Measurements from ENCODE around the gene PLEKHG4B. TPM values are rescaled to one million over a fixed set of nuclear protein-coding genes. Genes with fewer than 3 reads are reported as not detected.

Gene PLEKHG4B
- total RNA-seq, 1 experiment from 2014 or later = 0.02 TPM

- ChIA-PET CTCF (no interaction called here), RAD21 (ENCODE audit: low non-redundant PET in 1 of 2, low total read pairs in 2 of 2, uncharacterized antibody in 2 of 2, unreplicated experiment in 2 of 2) (no interaction called here), POLR2A (no interaction called here)
- intact Hi-C loops (cut with micrococcal nuclease) = no loop called here
- Histone ChIP-seq H3K4me1 (ENCODE audit: control insufficient read depth in 1 of 2, insufficient read depth in 2 of 2, low read length in 2 of 2) (peaks cover 5 to 10% of the 10 kb centered on the region in 2 experiments), H3K9ac (ENCODE audit: low read length) (no peak overlapping the region), H3K9me2 (ENCODE audit: insufficient read depth) (no peaks in the 10 kb centered on the region), H3K79me2 (ENCODE audit: insufficient read depth, low read length) (no peaks in the 10 kb centered on the region), H3K27ac (ENCODE audit: low read depth, low read length) (no peak overlapping the region), H3K9me3 (ENCODE audit: control insufficient read depth in 1 of 2, insufficient read depth in 1 of 2, low read depth in 1 of 2, low read length in 2 of 2) (no peaks in the 10 kb centered on the region), H3K4me3 (replicated peaks in 1 of 2; ENCODE audit: low read depth in 1 of 2, low read length in 2 of 2) (no peak overlapping the region), H4K20me1 (ENCODE audit: insufficient read depth) (no peaks in the 10 kb centered on the region), H3K27me3 (ENCODE audit: insufficient read depth, low read length) (no peaks in the 10 kb centered on the region), H2AFZ (ENCODE audit: low read depth, low read length, poor library complexity, severe bottlenecking) (no peak overlapping the region), H3K36me3 (ENCODE audit: control insufficient read depth in 1 of 2, insufficient read depth in 2 of 2, low read length in 2 of 2) (no peaks in the 10 kb centered on the region), H3K4me2 (ENCODE audit: low read length) (no peak overlapping the region)
- DNase-seq (ENCODE audit: low read depth, low spot score) = no peak
- BruUV-seq (replicated peaks) = no TSS peak
- no peak for TF ChIP-seq POLR2AphosphoS5 (IDR thresholded peaks at IDR 0.05; ENCODE audit: low read depth, low read length)
- ATAC-seq = no peak
Measured at GRCh38 chr5:186091-187041, 94.4 kb downstream of the PLEKHG4B start.

- intact Hi-C loops (cut with micrococcal nuclease) = no loop called here
- no peak for DNase-seq (ENCODE audit: low read depth, low spot score)
- TF ChIP-seq EZH2phosphoT487 (IDR thresholded peaks at IDR 0.05; ENCODE audit: borderline replicate concordance) (no peak), CTCF (IDR thresholded peaks at IDR 0.05 in 2 of 3, conservative IDR thresholded peaks at IDR 0.05 in 1 of 3; ENCODE audit: borderline replicate concordance in 1 of 3, insufficient read depth in 1 of 3, low read depth in 2 of 3, low read length in 2 of 3) (no peak), ZFX (IDR thresholded peaks at IDR 0.05) (no peak), SIN3A (IDR thresholded peaks at IDR 0.05; ENCODE audit: low read depth) (no peak), SP1 (IDR thresholded peaks at IDR 0.05; ENCODE audit: low read depth) (no peak)
- ChIA-PET RAD21 (ENCODE audit: low non-redundant PET in 1 of 2, low total read pairs in 2 of 2, uncharacterized antibody in 2 of 2, unreplicated experiment in 2 of 2) (no interaction called here), CTCF (no interaction called here), POLR2A (no interaction called here)
- no peak overlapping the region for H3K27ac ChIP-seq (ENCODE audit: low read depth, low read length)
- ATAC-seq = no peak
- H3K9me3 ChIP-seq (ENCODE audit: control insufficient read depth in 1 of 2, insufficient read depth in 1 of 2, low read depth in 1 of 2, low read length in 2 of 2) = no peaks in the 10 kb centered on the region
- no peaks in the 10 kb centered on the region for H3K36me3 ChIP-seq (ENCODE audit: control insufficient read depth in 1 of 2, insufficient read depth in 2 of 2, low read length in 2 of 2)
- H3K4me1 ChIP-seq (ENCODE audit: control insufficient read depth in 1 of 2, insufficient read depth in 2 of 2, low read length in 2 of 2) = peaks cover 5 to 10% of the 10 kb centered on the region in 2 experiments
- no peak overlapping the region for H3K4me2 ChIP-seq (ENCODE audit: low read length)
- H4K20me1 ChIP-seq (ENCODE audit: insufficient read depth) = no peaks in the 10 kb centered on the region
- H3K9ac ChIP-seq (ENCODE audit: low read length) = no peak overlapping the region
- no peaks in the 10 kb centered on the region for H3K27me3 ChIP-seq (ENCODE audit: insufficient read depth, low read length)
- no peak overlapping the region for H3K4me3 ChIP-seq (replicated peaks in 1 of 2; ENCODE audit: low read depth in 1 of 2, low read length in 2 of 2)
- no peaks in the 10 kb centered on the region for H3K9me2 ChIP-seq (ENCODE audit: insufficient read depth)
- H3K79me2 ChIP-seq (ENCODE audit: insufficient read depth, low read length) = no peaks in the 10 kb centered on the region
- no peak overlapping the region for H2AFZ ChIP-seq (ENCODE audit: low read depth, low read length, poor library complexity, severe bottlenecking)
- no TSS peak for BruUV-seq (replicated peaks)
Measured at GRCh38 chr5:187042-187431, 95.1 kb downstream of the PLEKHG4B start.

Data from HCT116 (cell line).